Effector CD8-positive, alpha-beta T cell (primary cell): ENCODE measurements around the gene OSTF1.

Experiments used
- DNase-seq: peaks from one replicate; lab custom pipeline; 2025; lab: John Stamatoyannopoulos, UW

Gene OSTF1

DNA sequence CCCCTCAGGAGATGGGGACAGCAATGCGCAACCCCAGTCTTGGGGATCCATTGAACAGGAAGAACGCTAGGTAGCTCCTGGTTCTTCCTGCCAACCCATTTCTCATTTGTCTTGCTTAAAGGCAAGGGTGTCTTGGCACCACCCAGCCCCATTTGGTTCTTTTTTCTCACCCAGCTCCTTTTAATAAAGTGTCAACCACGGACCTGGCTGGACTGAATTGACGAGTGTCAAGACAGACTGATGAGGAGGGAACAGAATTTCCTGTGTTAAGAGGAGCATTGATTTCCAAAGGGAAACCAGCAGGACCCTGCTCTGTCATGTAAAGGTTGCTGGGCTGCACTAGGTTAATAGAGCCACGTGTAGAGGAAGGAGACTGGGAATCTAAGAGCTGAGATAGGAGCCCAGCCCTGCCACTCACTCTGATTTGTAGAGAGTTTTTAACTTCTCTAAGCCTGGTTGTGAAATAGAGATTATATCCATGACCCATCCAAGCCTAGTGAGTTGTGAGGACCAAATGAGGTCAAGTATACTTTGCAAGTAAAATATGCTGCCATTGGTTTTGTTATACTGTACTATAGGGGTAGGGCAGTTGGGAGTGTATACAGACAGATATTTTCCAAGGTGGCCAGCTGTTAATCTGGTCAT, 33.7 kb downstream of the OSTF1 start:
- DNase-seq = no peak

DNA sequence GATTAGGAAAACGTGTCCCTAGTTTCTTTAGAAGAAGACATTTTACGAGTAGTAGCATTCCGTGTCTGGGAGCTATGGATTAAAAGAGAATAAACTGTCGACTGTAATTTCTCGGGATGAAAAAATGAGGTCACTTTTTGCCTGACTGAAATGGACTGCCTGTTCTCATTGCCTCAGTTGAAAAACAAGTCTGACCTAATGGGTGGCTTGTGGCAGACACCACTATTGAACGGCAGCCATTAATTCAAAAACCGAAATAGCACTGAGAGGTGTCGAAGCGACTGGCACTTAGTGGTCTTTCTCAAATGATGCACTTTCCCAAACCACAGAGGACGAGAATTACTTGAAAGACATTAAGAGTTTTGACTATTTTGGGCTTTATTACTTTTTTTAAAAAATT, 35.4 kb downstream of the OSTF1 start:
- no peak for DNase-seq

DNA sequence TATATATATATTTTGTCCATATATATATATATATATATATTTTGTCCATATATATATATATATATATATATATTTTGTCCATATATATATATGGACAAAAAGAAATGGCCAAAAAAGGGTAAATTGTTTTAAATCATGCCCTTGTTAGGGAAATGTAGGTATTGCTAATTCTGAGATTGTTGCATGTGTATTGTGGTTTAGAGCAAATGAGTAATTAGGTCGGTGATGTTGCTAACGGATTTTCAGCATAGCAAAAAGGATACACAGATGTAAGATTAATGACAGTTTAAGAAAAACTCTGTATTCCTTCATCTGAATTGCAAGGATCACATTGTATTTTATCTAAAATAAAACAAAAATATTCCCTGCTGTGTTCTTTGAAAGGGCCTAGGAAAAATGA, 40.2 kb downstream of the OSTF1 start:
- no peak for DNase-seq

DNA sequence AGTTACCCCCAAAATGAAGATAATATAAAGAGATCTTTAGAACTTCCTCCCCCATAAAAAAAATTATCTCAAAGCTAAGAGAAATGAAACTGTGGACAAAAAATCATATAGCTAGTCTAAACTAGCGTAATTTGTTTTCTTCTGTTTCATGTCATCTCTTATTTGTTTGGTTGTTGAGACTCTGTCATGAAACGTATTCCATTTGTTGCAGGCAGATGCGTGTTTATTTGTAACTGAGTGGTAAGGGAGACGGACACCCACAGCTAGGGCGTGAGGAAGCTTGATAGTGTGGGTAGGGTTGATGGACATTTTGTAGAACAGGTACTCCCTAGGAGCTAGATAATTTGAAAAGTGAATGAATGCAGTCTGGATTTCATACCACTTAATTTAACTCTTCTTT, 41.9 kb downstream of the OSTF1 start:
- DNase-seq = no peak

DNA sequence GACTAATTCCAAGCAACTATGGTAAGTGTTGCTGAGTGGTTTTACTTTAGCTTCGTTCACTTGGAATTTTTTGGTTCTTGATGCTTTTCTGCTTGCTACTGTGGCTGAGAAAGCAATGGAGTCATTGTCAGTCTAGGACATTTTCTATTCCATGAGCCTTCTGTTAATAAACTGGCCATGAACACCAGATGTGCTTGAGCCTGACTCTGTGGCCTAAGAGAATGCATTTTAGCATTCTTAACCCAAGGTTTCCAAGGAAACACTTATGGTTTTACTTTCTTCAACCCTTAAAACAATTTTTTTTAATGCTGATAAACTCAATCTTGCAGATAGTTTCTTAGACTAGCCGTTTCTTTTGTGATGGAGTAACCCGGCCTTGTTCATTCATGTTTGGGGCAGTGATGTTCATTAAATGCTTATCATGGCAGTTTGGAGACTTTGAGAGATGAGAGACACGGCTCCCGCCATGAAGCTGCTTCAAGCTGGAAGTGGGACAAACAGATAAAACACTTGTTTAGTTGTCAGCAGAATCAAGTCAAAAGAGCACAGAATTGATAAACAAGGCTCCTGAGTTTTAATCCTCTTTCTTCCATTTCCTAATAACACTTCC, 42.4 kb downstream of the OSTF1 start:
- DNase-seq = no peak

DNA sequence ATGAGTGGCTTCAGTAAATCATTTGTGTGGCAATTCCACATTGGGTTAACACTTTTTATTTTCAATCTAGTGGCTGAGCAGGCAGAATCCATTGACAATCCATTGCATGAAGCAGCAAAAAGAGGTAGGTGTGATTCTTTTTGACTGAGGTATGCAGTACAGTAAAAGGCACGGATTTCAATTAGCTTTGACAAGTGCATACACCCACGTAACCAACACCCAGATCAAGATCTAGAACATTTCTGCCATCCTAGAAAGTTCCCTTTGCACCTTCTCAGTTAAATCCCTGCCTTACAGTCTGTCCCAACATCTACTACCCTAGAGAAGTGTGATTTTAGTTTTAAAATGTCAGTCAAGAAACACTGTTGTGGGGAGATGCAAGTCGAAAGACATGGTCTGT, 43.4 kb downstream of the OSTF1 start:
- no peak for DNase-seq

DNA sequence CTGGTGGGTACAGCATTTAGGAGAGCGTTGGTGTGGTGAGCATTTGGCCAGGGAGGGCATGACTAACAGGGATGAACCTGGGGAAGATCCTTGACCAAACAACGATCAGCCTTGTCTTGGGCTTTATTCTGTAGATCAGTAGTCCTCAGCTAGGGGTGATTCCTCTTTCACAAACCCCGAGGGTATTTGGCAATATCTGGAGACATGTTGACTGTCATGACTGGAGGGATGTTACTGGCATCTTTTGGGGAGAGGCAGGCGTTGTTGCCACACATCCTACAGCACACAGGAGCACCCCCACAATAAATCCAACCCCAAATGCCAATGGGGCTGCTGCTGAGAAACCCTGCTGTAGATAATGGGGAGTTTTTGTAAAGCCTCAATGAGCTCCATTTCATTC, 43.9 kb downstream of the OSTF1 start:
- DNase-seq = no peak

DNA sequence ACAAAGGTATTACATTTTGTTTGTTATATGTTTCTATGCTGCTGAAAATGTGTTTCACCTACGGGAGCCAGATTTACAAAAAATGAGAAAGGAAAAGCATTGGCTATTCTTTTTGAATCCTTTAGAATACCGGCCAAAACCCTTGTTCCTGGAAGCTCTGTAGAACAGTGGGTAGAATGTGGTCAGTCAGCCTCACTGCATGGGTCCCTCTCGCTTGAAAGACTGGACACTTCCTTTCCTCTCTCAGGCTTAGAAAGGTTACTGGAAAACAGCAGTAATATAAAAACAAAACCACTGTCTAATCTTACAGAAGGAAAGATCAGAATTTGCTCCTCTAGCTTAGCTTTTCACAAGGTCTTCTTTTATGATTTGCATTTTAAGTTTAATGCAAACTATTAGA, 45.1 kb downstream of the OSTF1 start:
- DNase-seq = no peak

DNA sequence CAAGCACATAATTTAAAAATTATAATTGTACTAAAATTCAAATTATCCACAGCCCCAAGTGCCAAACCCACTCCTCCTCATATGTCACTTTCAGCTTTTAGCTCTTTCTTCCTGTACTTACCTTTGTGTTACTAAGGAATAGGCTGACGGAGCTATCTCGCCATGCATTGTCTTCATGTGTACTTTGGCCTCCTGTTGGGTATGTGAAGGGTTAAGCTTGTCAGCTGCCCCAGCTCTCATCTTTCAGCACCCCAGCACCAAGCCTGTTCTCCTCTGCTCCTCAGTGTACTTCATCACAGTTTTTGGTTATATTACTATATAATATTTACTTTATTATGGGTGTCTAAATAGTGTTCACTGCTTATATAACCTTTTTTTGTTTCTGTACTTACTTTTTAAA, 46.2 kb downstream of the OSTF1 start:
- DNase-seq = no peak

DNA sequence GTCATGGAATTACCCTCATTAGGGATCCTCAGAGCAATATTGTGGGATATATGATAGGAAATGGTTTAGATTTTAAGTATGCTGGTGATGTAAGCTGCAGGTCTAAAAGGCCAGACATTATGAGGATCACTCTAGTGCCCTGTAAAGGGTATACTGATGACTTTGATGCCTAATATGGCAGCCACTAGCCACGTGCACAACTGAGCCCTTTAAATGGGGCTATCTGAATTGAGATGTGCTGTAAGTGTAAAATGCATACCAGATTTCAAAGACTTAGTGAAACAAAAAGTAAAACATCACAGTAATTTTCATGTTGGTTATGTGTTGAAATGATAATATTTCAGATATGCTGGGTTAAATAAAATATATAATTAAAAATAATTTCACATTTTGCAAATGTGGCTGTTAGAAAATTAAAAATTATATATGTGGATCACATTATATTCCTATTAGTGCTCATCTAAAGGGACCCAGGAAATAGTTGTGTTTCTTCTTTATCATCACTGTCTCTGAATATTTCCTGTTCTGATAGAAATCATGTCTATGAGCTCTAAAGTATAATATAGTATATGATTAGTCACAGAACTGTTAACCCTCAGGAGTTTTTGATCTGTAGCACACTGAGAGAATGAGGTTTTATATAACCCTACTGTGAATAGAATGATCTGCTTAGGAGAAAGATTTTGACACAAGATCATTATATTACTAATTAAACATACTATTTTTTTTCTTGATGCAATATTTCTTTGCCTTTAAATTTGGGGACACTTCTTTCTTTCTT, 50.1 kb downstream of the OSTF1 start:
- no peak for DNase-seq

DNA sequence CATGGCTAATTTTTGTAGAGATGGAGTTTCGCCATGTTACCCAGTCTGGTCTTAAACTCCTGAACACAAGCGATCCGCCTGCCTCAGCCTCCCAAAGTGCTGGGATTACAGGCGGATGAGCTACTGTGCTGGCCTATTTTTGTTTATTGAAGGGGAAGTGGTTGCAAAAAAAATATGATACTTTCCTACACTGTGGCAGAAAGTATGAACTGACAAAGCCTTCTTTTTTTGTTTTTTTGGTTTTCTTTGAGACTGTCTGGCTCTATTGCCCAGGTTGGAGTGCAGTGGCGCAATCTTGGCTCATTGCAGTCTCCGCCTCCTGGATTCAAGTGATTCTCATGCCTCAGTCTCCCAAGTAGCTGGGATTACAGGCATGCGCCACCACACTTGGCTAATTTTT, 50.9 kb downstream of the OSTF1 start:
- no peak for DNase-seq

DNA sequence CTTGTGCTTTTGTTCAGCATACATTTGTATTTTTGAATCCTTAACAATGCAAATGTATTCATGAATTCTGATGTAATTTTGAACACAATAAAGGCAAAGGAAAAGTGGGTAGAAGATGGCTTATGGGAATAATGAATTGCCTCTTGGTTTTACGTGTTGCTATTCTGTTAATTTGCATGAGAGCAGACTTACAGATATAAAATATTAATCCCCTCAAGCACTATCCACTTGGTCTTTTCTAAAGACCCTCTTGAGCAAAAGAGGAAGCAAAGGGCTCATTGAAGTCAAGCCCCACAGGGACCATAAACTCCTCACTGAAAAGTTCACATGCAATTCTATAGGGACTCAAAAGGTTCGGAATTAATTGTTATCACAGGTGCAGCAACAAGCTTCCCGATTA, 51.9 kb downstream of the OSTF1 start:
- DNase-seq = no peak

DNA sequence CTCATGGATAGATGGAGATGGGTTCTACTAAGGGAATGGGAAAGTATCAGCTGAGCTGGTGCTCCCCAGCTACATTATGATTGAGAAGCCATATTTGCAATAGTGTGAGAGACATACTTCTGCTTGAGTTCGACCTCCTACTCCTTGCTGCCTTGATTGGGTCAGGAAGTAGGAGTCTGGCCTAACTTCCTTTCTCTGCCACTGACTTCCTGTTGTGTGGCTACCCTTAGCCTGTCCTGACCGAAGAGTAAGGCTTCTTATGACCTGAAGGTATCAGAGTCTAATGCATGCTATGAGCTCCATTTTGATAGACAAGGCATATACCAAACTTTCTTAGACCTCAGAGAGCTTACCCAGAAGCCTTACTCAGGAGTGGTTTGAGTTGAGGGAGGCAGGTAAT, 53.9 kb downstream of the OSTF1 start:
- DNase-seq = no peak

DNA sequence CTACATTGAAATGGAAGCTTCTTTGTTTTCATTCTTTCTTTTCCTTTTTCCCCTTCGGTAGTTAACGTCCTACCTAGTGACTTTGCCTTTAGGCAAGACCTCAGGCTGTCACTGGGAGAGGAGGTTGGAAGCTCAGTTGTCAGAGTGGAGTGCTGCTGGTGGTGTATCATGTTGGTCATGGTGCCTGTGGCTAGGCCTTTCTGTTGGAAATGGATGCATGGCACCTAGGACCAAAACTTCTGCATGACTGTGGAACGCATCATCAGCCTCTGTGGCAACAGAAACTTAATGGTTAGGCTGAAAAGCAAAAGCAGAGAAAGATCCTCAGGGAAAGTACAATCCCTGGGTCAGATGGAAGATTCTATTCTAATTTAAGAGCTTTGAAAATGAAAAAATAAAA, 57.9 kb downstream of the OSTF1 start:
- DNase-seq = no peak

DNA sequence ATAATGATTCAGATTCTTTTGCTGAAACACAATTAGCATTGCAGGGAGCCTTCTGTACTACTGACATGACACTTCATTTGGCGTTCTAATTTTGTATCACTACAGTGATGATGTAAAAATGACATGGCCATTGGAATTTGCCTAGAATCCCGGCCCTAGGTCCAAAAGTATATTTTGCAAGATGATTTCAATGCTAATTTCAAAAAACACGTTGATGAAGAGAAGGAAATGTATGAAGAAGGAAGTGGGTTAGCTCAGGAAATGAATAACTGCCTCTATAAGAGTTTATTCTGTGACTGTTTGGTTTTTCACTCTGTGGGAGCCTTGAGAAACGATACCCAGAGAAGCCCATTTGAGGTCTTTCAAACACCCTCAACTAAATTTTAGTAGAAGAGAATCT, 59.3 kb downstream of the OSTF1 start:
- DNase-seq = no peak

DNA sequence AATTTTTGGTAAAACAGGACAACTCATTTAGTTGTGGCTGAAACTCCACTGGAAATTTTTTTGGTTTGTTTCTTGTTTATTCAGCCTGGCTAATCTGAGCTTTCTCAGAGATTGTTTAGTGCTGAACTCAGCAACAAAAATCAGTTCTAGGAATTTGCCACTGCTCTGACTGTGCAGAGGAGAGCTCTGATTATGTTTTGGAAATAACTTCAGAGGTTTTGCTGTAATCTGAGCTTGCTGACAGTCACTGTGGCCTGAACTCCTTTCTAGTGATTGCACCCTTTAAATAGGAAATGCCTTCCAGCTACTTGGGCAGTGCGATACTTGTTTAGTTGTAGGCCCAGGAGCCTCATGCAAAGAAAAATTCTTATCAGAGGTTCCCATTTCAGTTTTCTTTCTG, 60.2 kb downstream of the OSTF1 start:
- DNase-seq = no peak

DNA sequence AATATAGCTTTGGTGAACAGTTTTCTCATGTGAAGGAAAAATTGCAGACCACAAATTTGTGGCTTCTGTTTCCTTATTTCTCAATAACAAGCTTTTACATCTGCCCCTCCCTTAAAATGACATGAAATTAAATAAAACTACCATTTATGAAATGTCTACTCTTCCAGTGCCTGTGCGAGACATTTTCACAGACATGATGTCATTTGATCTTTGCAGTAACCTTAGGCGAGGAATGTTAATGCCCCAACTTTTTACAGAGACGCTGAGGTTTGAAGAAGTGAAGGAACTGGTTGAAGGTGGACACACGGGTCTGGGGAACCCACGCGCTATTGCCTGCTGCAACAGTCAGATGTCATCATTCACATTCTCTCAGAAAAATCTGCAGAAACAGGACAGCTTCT, 61.5 kb downstream of the OSTF1 start:
- no peak for DNase-seq

DNA sequence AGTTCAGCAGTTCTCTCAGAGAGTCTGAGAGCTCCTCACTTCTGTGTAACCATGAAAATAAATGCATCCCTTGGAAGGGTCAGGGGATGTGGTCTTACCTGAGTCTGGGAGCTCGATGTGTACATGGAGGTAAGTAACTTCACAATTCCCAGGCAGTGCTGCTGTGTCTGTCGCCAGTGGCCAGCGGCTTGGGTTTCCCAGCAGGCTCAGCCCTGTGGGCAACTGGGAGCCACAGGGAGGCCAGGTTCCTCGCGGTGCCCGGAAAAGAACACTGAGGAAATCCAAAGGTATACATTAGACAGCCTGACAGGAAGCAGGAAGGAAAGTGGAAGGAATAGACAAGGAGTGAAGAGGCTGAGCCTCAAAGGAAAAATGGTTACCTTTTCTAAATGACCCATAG, 62.2 kb downstream of the OSTF1 start:
- DNase-seq = no peak

DNA sequence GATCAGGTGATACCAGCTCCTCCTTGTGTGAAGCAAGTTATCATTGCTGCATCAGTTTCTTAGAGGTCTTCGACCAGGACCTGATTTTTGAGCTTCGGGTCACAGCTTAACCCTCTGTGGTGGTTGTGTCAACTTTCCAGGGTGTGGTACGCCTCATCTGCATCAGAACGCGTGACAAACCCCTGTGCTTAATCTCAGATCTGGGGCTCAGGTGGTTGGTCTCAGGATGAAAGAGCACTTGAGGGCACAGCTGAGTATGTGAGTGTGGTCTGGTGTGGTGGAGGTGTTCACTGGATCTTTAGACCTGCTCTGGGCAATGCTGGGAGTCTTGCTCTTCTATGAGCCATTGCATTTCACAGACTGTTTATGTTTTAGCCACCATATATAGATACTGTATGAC, 64.1 kb downstream of the OSTF1 start:
- no peak for DNase-seq

DNA sequence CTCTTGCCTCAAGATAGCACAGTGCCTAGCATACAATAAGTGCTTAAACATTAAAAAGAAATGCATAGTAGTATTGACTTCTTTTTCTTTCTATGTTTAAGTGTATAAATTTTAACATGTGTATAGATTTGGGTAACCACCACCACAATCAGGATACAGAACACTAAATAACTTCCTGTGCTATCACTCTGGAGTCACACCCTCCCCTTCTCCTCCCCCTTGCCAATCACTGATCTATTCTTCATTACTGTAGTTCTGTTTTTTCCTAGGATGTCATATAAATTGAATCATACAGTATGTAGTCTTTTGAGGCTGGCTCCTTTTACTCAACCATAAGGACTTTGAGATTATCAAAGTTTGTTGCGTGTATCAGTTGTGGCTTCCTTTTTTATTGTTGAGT, 68.5 kb downstream of the OSTF1 start:
- no peak for DNase-seq

DNA sequence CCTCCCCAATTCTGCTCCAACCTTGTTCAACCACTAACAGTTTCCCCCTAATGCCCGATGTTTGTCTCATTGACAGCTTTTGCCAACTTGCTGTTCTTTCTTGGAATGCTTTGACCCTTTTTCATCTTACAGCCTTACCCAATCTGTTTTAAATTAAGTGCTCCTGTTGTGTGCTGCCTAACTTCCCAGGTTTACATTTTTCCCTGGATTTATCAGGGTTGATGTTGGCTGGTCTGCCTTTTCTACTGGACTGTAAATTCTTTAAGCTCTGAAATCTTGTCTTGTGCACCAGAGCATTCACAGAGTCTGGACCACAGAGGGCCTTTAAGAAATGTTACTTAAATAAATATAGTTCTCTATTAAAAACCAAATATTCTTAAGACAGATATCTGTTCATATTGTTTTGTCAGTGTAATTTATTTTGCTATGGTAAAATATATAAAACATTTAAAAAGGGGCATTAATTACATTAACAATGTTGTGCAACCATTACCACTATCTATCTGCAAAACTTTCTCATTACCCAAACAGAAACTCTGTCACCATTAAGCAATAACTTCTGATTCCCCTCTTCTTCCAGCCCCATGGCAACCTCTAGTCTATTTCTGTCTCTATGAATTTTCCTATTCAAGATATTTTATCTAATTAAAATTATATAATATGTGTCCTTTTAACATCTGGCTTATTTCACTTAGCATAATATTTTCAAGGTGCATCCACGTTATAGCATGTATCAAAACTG, 73.0 kb downstream of the OSTF1 start:
- no peak for DNase-seq

DNA sequence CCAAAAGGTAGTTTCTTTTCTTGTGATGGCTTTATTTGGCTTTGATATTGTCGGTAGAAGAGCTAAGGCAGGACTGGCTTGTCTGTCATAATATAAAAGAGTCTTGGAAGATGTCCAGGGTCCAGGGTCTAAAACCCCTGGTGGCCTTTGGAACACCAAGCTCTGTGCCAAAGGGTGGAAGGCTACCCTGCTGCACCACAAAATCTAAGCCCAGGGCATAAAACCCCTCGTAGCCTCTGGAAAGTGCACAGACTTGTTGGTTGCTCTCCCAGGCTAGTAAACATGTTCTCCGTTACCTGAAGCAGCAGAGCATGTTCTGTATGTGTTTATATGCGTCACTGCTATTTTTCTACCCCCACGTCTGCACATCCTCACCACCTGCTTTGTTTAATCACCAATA, 75.5 kb downstream of the OSTF1 start:
- DNase-seq = no peak

DNA sequence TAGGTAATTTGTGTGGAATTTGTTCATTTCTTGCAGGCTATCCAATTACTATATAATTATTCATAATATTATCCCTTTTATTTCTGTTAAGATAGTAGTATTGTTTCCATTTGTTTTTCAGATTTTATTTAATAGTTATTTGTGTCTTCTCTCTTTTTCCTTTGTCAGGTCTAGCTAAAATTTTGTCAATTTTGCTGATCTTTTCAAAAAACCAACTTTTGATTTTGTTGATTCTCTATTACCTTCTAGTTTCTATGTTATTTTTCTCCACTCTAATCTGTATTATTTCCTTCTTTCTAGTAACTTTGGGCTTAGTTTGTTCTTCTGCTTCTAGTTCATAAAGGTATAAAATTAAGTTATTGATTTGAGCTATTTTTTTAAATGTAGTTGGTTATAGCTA, 76.3 kb downstream of the OSTF1 start:
- DNase-seq = no peak
